SH-SY5Y (cell line): ENCODE results near the gene MCTP2.

Experiments used
- GATA2 ChIP-seq: IDR thresholded peaks from 2 replicates; pipeline ENCODE4 v1.6.1; 2011; ENCODE audit warnings: mild to moderate bottlenecking, low read depth, low read length
- GATA3 ChIP-seq: IDR thresholded peaks from 2 replicates; pipeline ENCODE4 v1.6.1; 2011; ENCODE audit warnings: low read depth, mild to moderate bottlenecking, low read length, moderate library complexity

DNA sequence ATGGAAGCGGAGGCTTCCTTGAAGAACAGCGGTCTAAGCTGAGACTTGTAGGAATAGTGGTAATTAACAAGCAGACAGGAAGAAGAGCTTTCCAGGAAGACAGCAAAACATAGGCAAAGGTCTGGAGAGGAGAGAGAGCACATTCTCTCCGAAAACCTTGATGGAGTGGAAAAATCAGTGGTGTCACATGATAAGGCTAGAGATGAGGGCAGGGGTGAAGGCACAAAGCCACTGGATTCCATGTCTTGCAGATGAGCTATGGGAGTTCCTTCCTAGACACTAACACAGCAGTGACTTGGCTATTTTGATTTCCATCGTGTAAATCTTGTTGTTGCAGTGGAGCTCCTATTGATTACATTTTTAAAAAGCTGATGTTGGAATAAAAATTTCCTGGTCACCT, 132.0 kb downstream of the MCTP2 start:
- TF ChIP-seq GATA2 (no peak), GATA3 (no peak)
